Adrenal gland (tissue), 12 donors: ENCODE data around the gene ABTB2. TPM values are rescaled to one million over a fixed set of nuclear protein-coding genes. Genes with fewer than 3 reads are reported as not detected.

Experiments
- DNase-seq, 7 donors: peaks; one replicate each; pipeline ENCODE4 v3.0.0-alpha.2; 2019 to 2020
- H3K27ac ChIP-seq, 5 donors: fragments of 200-600 bp; sonication (generic) in 4 of 5; 1 replicate in 3 of 5; 2 replicates in 2 of 5; pipeline versions ENCODE4 v1.5.1 to v1.8.0; 2016 to 2020; ENCODE audit warnings: mild to moderate bottlenecking in 1 of 5
- H3K27me3 ChIP-seq: fragments of 200-600 bp; 2 replicates; pipeline ENCODE4 v1.8.0; 2021
- H3K36me3 ChIP-seq, 2 donors: fragments of 200-600 bp; replicated peaks in 1 of 2; 1 replicate in 1 of 2; 2 replicates in 1 of 2; pipeline versions ENCODE4 v1.5.1 to v1.8.0; 2018 to 2022
- H3K4me1 ChIP-seq, 2 donors: fragments of 200-600 bp; replicated peaks in 1 of 2; 1 replicate in 1 of 2; 2 replicates in 1 of 2; pipeline versions ENCODE4 v1.5.1 to v1.8.0; 2018 to 2021
- H3K4me3 ChIP-seq, 4 donors: fragments of 200-600 bp; sonication (generic) in 3 of 4; one replicate each; pipeline ENCODE4 v1.5.1; 2016 to 2018
- H3K9me3 ChIP-seq, 3 donors: fragments of 200-600 bp; sonication (generic) in 1 of 3; replicated peaks in 1 of 3; 1 replicate in 2 of 3; 2 replicates in 1 of 3; pipeline versions ENCODE4 v1.5.1 to v1.8.0; 2016 to 2021
- CTCF ChIP-seq, 6 experiments: fragments of 450-650 bp in 4 of 6; fragments of 200-600 bp in 2 of 6; sonication (generic) in 1 of 6; IDR thresholded peaks; 1 replicate in 5 of 6; 2 replicates in 1 of 6; pipeline versions ENCODE4 v1.5.1 to v1.8.0; 2016 to 2021; ENCODE audit warnings: antibody characterized with exemption in 6 of 6, mild to moderate bottlenecking in 2 of 6, moderate library complexity in 1 of 6
- POLR2A ChIP-seq, 2 donors: fragments of 450-650 bp; IDR thresholded peaks; one replicate each; pipeline ENCODE4 v1.6.1; 2017; ENCODE audit warnings: antibody characterized with exemption in 2 of 2, mild to moderate bottlenecking in 2 of 2, moderate library complexity in 1 of 2
- WGBS, 4 donors: extraction: QIAGEN DNeasy Blood & Tissue Kit in 2 of 4; methylation state at CpG; one replicate each; pipeline versions ENCODE4 v1.1.5 to v1.1.7; 2013 to 2017; 5-methylcytosine and 5-hydroxymethylcytosine counted together
- intact Hi-C, 2 donors: fragments of 100-400 bp; cut with DNase I; formaldehyde crosslinking; loops; one replicate each; pipeline versions ENCODE4 v1.14.1 to v1.15.0; 2022 to 2023
- polyA plus RNA-seq, 3 donors: library from polyadenylated mRNA; stranded (reverse); fragments of 200-250 nt in 2 of 3; fragments of 350-450 nt in 1 of 3; fragmentation: Illumina TruSeq in 1 of 3; extraction: RNeasy Lipid Tissue Mini Kit (QIAGEN cat#74804) in 1 of 3; gene quantifications; one replicate each; pipeline ENCODE4 v1.2.3, GENCODE V29; 2013 to 2014
- total RNA-seq, 9 donors: library from RNA; depleted of rRNA in 4 of 9; stranded (reverse); fragments of >200 nt in 4 of 9; fragments of 120-200 nt in 1 of 9; fragmentation: NEBNext Ultra II Directional in 1 of 9; extraction: Animal tissue kit (Norgen Biotek cat#: 25700) in 1 of 9; gene quantifications; one replicate each; pipeline versions ENCODE4 v1.1.0 to v1.2.4, GENCODE V29; 2013 to 2023
- donor health status: healthy with polysubstance abuse.
- donor health status: Bipolar disorder and iron deficiency.
- donor health status: DM: yes; HTN: yes; CAD: no.
- donor health status: DM: no; HTN: no; CAD: no.
- donor health status: DM: no; HTN: no; CAD: no.
- donor health status: DM: yes; HTN: yes; CAD: no.

ABTB2 gene
- total and polyA plus RNA-seq, 12 donors, result 1.9 to 32.3 (median 6.1) TPM

- 30 to 43% (median 34%) methylated on average over 5 to 7 of the region's 7 CpGs for WGBS, 4 donors
- TF ChIP-seq POLR2A (IDR thresholded peaks at IDR 0.05) (no peak), CTCF (IDR thresholded peaks at IDR 0.05) (no peak)
- Histone ChIP-seq H3K9me3 (no peaks in the 10 kb centered on the region), H3K36me3 (no peaks in the 10 kb centered on the region), H3K27ac (peak overlapping the region in 2 of 5 donors; percentile 20 to 27), H3K4me3 (no peak overlapping the region), H3K27me3 (no peaks in the 10 kb centered on the region), H3K4me1 (peaks cover 8 to 11% of the 10 kb centered on the region in 2 donors)
- intact Hi-C loops, result no loop called here
- peak in 2 of 7 donors; percentile 19 to 22 for DNase-seq
These were observed 69.3 kb downstream of the ABTB2 start for GRCh38 chr11:34288492-34288891.

GRCh38 chr11:34284811-34285481 lies 72.9 kb downstream of the ABTB2 start:
- H3K36me3 ChIP-seq, result no peaks in the 10 kb centered on the region
- 83 to 87% (median 85%) methylated on average over 16 to 17 of the region's 17 CpGs for WGBS, 4 donors
- H3K27me3 ChIP-seq, result no peaks in the 10 kb centered on the region
- intact Hi-C loops, result no loop called here
- no peak for TF ChIP-seq POLR2A (IDR thresholded peaks at IDR 0.05)
- TF ChIP-seq CTCF (IDR thresholded peaks at IDR 0.05), result no peak
- H3K27ac ChIP-seq, result no peak overlapping the region
- no peak overlapping the region for H3K4me3 ChIP-seq
- H3K4me1 ChIP-seq, result peaks cover 8 to 11% of the 10 kb centered on the region in 2 donors
- DNase-seq, result no peak
- no peaks in the 10 kb centered on the region for H3K9me3 ChIP-seq

- no peaks in the 10 kb centered on the region for H3K27me3 ChIP-seq
- no peak overlapping the region for H3K27ac ChIP-seq
- H3K9me3 ChIP-seq, result no peaks in the 10 kb centered on the region
- H3K36me3 ChIP-seq, result no peaks in the 10 kb centered on the region
- peak in 1 of 7 donors; percentile 22 for DNase-seq
- H3K4me3 ChIP-seq, result no peak overlapping the region
- peaks cover 8 to 9% of the 10 kb centered on the region in 2 donors for H3K4me1 ChIP-seq
- intact Hi-C loops, result no loop called here
- WGBS, 4 donors, result 50 to 84% (median 55%) methylated on average over 2 to 3 of the region's 3 CpGs
- no peak for TF ChIP-seq CTCF (IDR thresholded peaks at IDR 0.05)
- no peak for TF ChIP-seq POLR2A (IDR thresholded peaks at IDR 0.05)
These were observed 73.7 kb downstream of the ABTB2 start for GRCh38 chr11:34284156-34284555.

GRCh38 chr11:34280945-34281872 lies 76.6 kb downstream of the ABTB2 start:
- no peak for DNase-seq
- H3K9me3 ChIP-seq, result no peaks in the 10 kb centered on the region
- H3K27ac ChIP-seq, result no peak overlapping the region
- H3K27me3 ChIP-seq, result no peaks in the 10 kb centered on the region
- TF ChIP-seq CTCF (IDR thresholded peaks at IDR 0.05), result no peak
- TF ChIP-seq POLR2A (IDR thresholded peaks at IDR 0.05), result no peak
- no peak overlapping the region for H3K4me3 ChIP-seq
- intact Hi-C loops, result no loop called here
- H3K4me1 ChIP-seq, result no peaks in the 10 kb centered on the region
- H3K36me3 ChIP-seq, result no peaks in the 10 kb centered on the region
- WGBS, 4 donors, result 87 to 96% (median 94%) methylated on average over 7 to 8 of the region's 8 CpGs
